Endothelial cell of umbilical vein (primary cell): ENCODE data around the gene RAB24. TPM values are rescaled to one million over a fixed set of nuclear protein-coding genes. Genes with fewer than 3 reads are reported as not detected.

Source experiments
- BruUV-seq: library from RNA; stranded (reverse); fragments of 400-500 nt; replicated peaks from 2 replicates; lab custom pipeline; 2021; lab: Mats Ljungman, UMichigan
- CTCF ChIA-PET: fragments of 300-600, 350-600 bp; sonication (Branson Sonifier 250); formaldehyde crosslinking; loops from one replicate; lab custom pipeline; 2021; ENCODE audit warnings: antibody characterized with exemption, inconsistent platforms; lab: Charles Lee
- POLR2A ChIA-PET: fragments of 300-600, 350-600 bp; sonication (Branson Sonifier 250); formaldehyde crosslinking; loops from one replicate; lab custom pipeline; 2021; ENCODE audit warnings: antibody characterized with exemption, inconsistent platforms; lab: Charles Lee
- DNase-seq: peaks from one replicate; pipeline ENCODE4 v3.0.0-alpha.2; 2011; ENCODE audit warnings: low read depth, low spot score
- FAIRE-seq: peaks from 2 replicates; lab custom pipeline; 2011; peaks lifted over from hg19 to GRCh38; lab: Jason Lieb, UNC
- H2AFZ ChIP-seq: 2 replicates; pipeline ENCODE4 v1.6.0; 2012; ENCODE audit warnings: low read depth, low read length, control low read depth, inconsistent platforms
- H3K27ac ChIP-seq: 2 replicates; pipeline ENCODE4 v1.5.1; 2011; ENCODE audit warnings: low read depth, mild to moderate bottlenecking, control low read depth, low read length, moderate library complexity; ENCODE audit not compliant: insufficient read depth
- H3K27me3 ChIP-seq, 2 experiments: 2 replicates each; pipeline versions ENCODE4 v1.6.0 to v1.6.1; 2011; ENCODE audit warnings: low read length in 2 of 2, mixed read lengths in 1 of 2; ENCODE audit not compliant: control insufficient read depth in 2 of 2, insufficient read depth in 2 of 2
- H3K36me3 ChIP-seq, 2 experiments: 2 replicates in 1 of 2; 3 replicates in 1 of 2; pipeline ENCODE4 v1.5.1; 2011; ENCODE audit warnings: low read length in 2 of 2, mild to moderate bottlenecking in 1 of 2, moderate library complexity in 1 of 2; ENCODE audit not compliant: control insufficient read depth in 2 of 2, insufficient read depth in 2 of 2; ENCODE audit errors: extremely low read depth in 1 of 2
- H3K4me1 ChIP-seq: 3 replicates; pipeline ENCODE4 v1.5.1; 2011; ENCODE audit warnings: mild to moderate bottlenecking, low read length; ENCODE audit not compliant: control insufficient read depth, insufficient read depth; ENCODE audit errors: extremely low read depth
- H3K4me2 ChIP-seq: 2 replicates; pipeline ENCODE4 v1.6.1; 2011; ENCODE audit warnings: low read length, control low read depth, mixed read lengths; ENCODE audit not compliant: insufficient read depth
- H3K4me3 ChIP-seq, 3 experiments: fragments of 200-600 bp in 1 of 3; sonication (generic), shearing (Covaris generic) in 1 of 3; replicated peaks in 1 of 3; 2 replicates each; pipeline ENCODE4 v1.5.1; 2011 to 2016; ENCODE audit warnings: control low read depth in 3 of 3, low read length in 3 of 3, mild to moderate bottlenecking in 2 of 3, inconsistent platforms in 1 of 3, low read depth in 1 of 3, moderate library complexity in 1 of 3; ENCODE audit not compliant: insufficient read depth in 1 of 3
- H3K79me2 ChIP-seq: 2 replicates; pipeline ENCODE4 v1.6.0; 2012; ENCODE audit warnings: low read length, inconsistent platforms; ENCODE audit not compliant: control insufficient read depth, insufficient read depth
- H3K9ac ChIP-seq: replicated peaks from 2 replicates; pipeline ENCODE3; 2011; ENCODE audit warnings: low read length, control low read depth; ENCODE audit not compliant: insufficient read depth; ENCODE audit errors: extremely low read depth
- H3K9me1 ChIP-seq: replicated peaks from 3 replicates; pipeline ENCODE4 v1.6.0; 2011; ENCODE audit warnings: mild to moderate bottlenecking, low read length; ENCODE audit not compliant: control insufficient read depth, insufficient read depth; ENCODE audit errors: extremely low read depth
- H3K9me3 ChIP-seq: replicated peaks from 2 replicates; pipeline ENCODE4 v1.5.1; 2012; ENCODE audit warnings: low read length, inconsistent platforms; ENCODE audit not compliant: control insufficient read depth, insufficient read depth
- H4K20me1 ChIP-seq: replicated peaks from 2 replicates; pipeline ENCODE3; 2011; ENCODE audit warnings: mild to moderate bottlenecking, low read length; ENCODE audit not compliant: control insufficient read depth, insufficient read depth; ENCODE audit errors: extremely low read depth
- CTCF ChIP-seq, 2 donors: IDR thresholded peaks; 1 replicate in 1 of 2; 2 replicates in 1 of 2; pipeline ENCODE4 v1.5.1; 2011; ENCODE audit warnings: low read length in 2 of 2, mild to moderate bottlenecking in 2 of 2, moderate library complexity in 2 of 2, control low read depth in 1 of 2, inconsistent platforms in 1 of 2, low read depth in 1 of 2; ENCODE audit not compliant: insufficient read depth in 1 of 2; ENCODE audit errors: extremely low read depth in 1 of 2
- EZH2 ChIP-seq: IDR thresholded peaks from 2 replicates; pipeline ENCODE4 v1.6.1; 2012; ENCODE audit warnings: borderline replicate concordance, low read depth, mild to moderate bottlenecking, moderate library complexity, low read length, inconsistent platforms; ENCODE audit not compliant: severe bottlenecking
- FOS ChIP-seq: IDR thresholded peaks from 2 replicates; pipeline ENCODE4 v1.6.1; 2011; ENCODE audit warnings: mild to moderate bottlenecking, low read length, moderate library complexity, borderline replicate concordance; ENCODE audit not compliant: insufficient read depth
- GATA2 ChIP-seq: IDR thresholded peaks from 2 replicates; pipeline ENCODE4 v1.7.0; 2011; ENCODE audit warnings: low read depth, mild to moderate bottlenecking, moderate library complexity, mixed read lengths, low read length; ENCODE audit not compliant: insufficient read length, insufficient read depth
- JUN ChIP-seq: IDR thresholded peaks from 2 replicates; pipeline ENCODE4 v1.6.1; 2011; ENCODE audit warnings: borderline replicate concordance, low read depth; ENCODE audit not compliant: insufficient read length, insufficient read depth
- MAX ChIP-seq: IDR thresholded peaks from 2 replicates; pipeline ENCODE4 v1.6.1; 2011; ENCODE audit not compliant: insufficient read depth, insufficient read length
- MYC ChIP-seq: IDR thresholded peaks from one replicate; pipeline ENCODE4 v1.6.1; 2011; ENCODE audit warnings: mild to moderate bottlenecking, low read depth, low read length
- POLR2AphosphoS5 ChIP-seq: IDR thresholded peaks from 2 replicates; pipeline ENCODE4 v1.6.1; 2012; ENCODE audit warnings: low read depth, mild to moderate bottlenecking, control low read depth, low read length, moderate library complexity; ENCODE audit not compliant: insufficient read depth
- dilution Hi-C: fragments of 300-500 bp; cut with MboI; formaldehyde crosslinking; loops from one replicate; pipeline ENCODE4 v1.15.0; 2019; ENCODE audit warnings: low sequenced_read_pairs; ENCODE audit not compliant: extremely low pct_ligation_motif_present
- intact Hi-C: fragments of 100-400 bp; cut with micrococcal nuclease; formaldehyde crosslinking; loops from one replicate; pipeline ENCODE4 v1.10.0; 2022
- polyA plus RNA-seq, 4 experiments: library from polyadenylated mRNA; depleted of rRNA in 3 of 4; stranded (reverse) in 3 of 4; unstranded in 1 of 4; fragments of >200 nt; gene quantifications; 2 replicates each; pipeline versions ENCODE4 v1.2.1 to v1.2.3, GENCODE V29; 2011 to 2012; ENCODE audit warnings: missing spikeins in 1 of 4
- total RNA-seq: library from RNA; stranded (reverse); gene quantifications from 2 replicates; pipeline ENCODE4 v1.2.3, GENCODE V29; 2021

RAB24 gene
- total and polyA plus RNA-seq, 2 donors (not counting 3 experiments of a cell fraction or from before 2014, with no cell fraction given): 20.7 to 44.0 TPM

- no peak overlapping the region for H3K4me2 ChIP-seq
- dilution Hi-C loops: no loop called here
- no peak overlapping the region for H2AFZ ChIP-seq
- H3K27me3 ChIP-seq: no peaks in the 10 kb centered on the region
- no peaks in the 10 kb centered on the region for H3K79me2 ChIP-seq
- H3K27ac ChIP-seq: no peak overlapping the region
- intact Hi-C loops: no loop called here
- H3K4me1 ChIP-seq: no peaks in the 10 kb centered on the region
- no TSS peak for BruUV-seq
- no peak overlapping the region for H3K4me3 ChIP-seq
- no peaks in the 10 kb centered on the region for H3K9me3 ChIP-seq
- DNase-seq (no peak), FAIRE-seq (no peak)
- peaks cover 10 to 14% of the 10 kb centered on the region in 2 experiments for H3K36me3 ChIP-seq
- TF ChIP-seq POLR2AphosphoS5 (no peak), EZH2 (no peak), MAX (no peak), MYC (no peak), FOS (no peak), CTCF (IDR thresholded peaks at IDR 0.05; ENCODE audit: extremely low read depth in 1 of 2, insufficient read depth in 1 of 2, low read depth in 1 of 2, low read length in 2 of 2) (no peak), GATA2 (no peak), JUN (no peak)
- H3K9me1 ChIP-seq: no peaks in the 10 kb centered on the region
- ChIA-PET CTCF (no interaction called here), POLR2A (no interaction called here)
- no peaks in the 10 kb centered on the region for H4K20me1 ChIP-seq
- H3K9ac ChIP-seq: no peak overlapping the region
These were observed 42.0 kb downstream of the RAB24 start for GRCh38 chr5:177261510-177261909.
